HG02981 (cell line): ENCODE data around the gene IBA57.

Source experiments
- ATAC-seq: cut with Tn5 transposase; IDR thresholded peaks from one replicate; pipeline ENCODE4 v1.9.1; 2021; ENCODE audit warnings: mild to moderate bottlenecking, moderate library complexity; ENCODE audit not compliant: unreplicated experiment

The IBA57 gene

DNA sequence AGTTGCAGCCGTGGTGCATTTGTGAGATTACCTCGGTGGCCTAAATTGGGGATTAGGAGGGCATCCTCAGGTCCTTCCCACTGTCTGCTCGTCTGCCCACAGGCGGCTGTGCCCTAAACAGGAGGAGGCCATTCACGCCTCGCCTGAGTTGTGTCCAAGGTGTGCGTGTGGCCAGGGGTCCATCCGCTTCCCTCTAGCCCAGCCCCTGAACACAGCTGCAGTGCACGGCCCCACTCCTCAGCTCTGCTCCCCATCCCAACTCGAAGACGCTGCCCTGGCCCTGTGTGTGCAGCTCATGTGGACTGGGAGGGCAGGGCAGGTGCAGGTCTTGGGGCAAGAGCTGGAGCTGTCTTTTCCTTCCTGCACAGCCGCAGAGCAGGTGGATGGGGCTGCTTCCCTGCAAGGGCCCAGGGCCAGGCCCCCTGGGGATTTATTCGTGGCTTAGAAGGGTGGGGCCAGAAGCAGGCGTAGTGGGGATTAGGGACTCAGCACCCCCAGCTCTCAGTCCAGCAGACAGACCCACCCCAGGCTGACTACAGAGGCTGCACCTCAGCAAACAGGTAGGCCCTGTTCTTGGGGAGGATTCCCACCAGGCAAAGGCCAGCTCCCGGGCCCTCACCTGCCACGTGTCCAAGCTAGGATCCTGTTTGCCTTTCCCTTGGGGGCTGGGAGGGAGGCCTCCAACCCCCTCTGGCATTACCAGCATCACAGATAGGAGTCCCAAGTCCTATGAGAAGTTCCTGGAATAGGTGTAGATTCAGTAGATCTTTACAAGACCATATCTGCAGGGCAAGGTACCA is 21.2 kb upstream of the IBA57 start:
- ATAC-seq: no peak

DNA sequence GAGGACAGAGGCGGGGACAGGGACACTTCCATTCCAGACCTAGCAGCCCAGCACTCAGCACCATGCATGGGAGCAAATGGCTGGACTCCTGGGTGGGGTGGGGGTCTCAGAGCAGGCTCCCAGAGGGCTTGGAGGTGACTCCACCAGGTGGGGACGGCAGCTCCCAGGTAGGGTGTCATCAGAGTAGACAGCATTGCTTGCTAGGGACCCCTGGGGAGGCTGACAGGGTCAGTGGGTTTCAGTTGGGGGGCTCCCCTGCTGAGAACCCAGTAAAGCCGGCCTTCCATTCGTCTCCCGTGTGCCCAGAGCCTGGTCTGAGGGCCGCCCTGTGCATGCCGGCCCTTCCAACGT is 20.6 kb upstream of the IBA57 start:
- ATAC-seq: no peak

DNA sequence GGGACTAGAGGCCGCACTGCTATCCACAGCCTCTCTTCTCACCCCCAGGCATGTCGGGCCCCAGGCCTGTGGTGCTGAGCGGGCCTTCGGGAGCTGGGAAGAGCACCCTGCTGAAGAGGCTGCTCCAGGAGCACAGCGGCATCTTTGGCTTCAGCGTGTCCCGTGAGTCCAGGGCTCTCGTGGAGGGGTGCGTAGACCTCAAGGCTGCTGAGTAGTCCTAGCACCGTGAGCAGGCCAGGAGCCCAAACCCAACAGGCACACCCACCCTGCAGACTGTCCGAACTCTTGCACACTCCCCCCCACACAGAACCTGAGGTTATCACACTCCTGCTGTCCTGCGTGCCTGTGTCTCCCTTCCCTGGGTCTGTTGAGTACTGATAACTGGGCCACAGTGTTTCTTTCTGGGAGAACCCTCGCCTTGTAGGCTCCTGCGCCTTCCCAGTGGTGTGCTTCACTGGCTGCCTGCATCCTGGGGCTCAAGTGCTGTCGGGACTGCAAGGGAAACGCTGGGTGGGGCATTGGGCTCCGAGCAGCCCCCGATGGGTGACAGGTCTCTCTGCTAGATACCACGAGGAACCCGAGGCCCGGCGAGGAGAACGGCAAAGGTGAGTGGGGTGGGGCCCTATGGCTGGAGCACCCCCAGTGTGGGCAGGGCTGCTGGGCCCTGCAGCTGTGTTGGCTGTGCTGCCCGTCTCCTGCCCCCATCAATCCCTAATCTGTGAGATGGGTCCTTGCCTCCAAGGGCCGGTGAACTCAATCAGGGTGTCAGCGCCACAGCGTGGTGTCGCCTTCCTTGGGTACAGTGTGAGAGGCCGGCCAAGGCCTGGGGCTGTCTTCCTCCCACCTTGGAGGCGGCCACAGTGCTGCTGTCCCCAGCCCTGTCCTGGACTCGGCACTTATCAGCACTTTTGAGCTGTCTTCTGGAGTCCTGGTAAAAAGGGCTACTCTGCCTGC is 19.9 kb upstream of the IBA57 start:
- no peak for ATAC-seq

DNA sequence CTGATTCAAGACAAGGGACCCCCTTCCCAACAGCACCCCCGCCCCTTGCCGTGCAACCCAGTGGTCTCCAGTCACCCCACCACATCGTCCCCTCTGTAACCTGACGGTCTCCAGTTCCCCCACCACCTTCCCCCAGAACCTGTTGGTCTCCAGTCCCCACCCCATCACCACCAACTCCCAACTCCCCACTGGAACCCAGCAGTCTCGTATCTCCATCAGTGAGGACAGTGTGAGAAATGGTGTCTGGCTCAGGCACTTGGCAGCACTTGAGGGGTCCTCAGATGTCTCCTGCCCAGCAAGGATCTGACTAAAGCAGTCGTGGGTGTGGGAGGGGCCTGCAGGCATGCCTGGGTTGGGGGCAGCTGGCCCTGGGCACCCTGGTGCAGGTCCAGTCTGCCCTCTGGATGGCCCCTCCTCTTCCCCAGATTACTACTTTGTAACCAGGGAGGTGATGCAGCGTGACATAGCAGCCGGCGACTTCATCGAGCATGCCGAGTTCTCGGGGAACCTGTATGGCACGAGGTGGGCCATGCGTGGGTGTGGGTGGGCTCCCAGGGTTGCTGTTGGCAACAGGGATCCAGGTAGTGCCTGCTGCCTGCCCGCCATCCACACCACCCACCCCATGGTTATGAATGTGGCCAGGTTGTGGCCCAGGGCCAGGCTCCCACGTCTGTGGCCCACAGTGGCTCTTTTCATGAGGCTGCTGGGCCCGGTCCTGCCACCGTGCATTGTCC is 19.0 kb upstream of the IBA57 start:
- ATAC-seq: no peak

DNA sequence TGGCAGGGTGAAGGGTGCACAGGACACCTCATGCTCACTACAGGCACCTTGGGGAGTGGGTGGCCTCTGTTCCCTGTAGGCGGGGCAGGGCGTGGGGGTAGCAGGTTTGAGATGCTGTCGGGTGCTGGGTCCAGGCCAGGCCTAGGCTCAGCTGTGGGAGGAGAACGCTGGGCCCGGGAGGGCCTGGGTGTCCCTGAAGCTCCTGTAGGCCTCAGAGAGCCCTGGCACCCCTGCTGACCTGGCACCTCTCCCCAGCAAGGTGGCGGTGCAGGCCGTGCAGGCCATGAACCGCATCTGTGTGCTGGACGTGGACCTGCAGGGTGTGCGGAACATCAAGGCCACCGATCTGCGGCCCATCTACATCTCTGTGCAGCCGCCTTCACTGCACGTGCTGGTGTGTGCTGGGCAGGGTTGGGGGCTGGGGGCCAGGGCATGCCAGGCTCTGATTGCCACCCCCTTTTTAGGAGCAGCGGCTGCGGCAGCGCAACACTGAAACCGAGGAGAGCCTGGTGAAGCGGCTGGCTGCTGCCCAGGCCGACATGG is 18.4 kb upstream of the IBA57 start:
- no peak for ATAC-seq

DNA sequence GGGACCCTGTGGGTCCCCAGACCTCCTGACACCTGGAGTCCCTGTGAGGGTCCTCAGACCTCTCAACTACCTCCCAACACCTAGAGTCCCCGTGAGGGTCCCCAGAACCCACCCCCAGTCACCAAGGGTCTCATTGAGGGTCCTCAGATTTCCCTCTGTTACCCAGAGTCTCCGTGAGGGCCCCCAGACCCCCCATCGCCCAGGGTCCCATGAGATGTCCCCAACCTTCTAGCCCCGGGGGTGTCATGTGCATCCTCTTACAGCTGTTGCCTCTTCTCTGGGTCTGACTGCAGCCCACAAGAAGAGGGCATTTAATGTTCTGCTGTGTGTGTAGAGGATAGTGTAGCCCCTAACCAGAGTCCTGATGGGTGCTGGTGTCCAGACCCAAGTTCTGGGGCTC is 17.8 kb upstream of the IBA57 start:
- ATAC-seq: no peak

DNA sequence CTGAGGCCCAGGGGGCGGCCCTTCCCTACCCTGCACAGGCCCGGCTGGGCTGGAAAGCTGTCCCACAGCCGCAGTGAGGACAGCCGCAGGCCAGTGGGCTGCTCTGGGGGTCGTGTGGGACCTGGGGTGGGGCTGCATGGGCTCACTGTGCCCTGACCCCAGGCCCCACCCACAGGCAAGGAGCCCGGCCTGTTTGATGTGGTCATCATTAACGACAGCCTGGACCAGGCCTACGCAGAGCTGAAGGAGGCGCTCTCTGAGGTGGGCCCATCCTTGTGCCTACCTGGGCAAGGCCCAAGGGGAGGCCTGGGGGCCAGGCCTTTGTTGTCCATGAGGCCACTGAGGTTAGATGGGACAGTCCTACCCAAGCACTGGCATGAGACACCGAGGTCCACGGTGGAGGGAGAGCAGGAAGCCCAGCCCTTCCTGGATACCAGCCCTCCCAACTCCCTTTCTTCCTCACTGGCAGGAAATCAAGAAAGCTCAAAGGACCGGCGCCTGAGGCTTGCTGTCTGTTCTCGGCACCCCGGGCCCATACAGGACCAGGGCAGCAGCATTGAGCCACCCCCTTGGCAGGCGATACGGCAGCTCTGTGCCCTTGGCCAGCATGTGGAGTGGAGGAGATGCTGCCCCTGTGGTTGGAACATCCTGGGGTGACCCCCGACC is 17.3 kb upstream of the IBA57 start:
- no peak for ATAC-seq

DNA sequence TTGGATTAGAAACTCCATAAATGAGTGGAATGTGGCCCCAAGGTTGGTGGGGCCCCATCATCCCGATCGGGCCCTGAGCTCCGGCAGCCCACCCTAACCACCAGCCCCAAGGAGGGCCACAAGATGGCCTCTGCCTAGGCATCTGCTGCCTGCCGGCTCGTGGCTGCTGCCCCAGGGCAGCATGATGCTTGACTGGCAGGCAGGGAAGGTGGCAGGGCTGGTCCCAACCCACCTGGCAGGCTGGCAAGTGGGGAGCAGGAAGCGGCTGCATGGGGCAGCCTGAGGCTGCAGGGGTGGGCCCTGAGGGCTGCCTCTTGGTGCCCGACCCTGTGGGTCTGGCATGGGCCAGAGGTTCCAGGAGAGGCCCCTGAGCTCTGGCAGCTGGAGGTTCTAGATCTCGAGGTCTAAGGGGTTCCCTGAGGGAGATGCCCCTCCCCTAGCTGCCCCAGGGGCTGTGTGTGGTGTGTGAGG is 16.6 kb upstream of the IBA57 start:
- ATAC-seq: no peak

DNA sequence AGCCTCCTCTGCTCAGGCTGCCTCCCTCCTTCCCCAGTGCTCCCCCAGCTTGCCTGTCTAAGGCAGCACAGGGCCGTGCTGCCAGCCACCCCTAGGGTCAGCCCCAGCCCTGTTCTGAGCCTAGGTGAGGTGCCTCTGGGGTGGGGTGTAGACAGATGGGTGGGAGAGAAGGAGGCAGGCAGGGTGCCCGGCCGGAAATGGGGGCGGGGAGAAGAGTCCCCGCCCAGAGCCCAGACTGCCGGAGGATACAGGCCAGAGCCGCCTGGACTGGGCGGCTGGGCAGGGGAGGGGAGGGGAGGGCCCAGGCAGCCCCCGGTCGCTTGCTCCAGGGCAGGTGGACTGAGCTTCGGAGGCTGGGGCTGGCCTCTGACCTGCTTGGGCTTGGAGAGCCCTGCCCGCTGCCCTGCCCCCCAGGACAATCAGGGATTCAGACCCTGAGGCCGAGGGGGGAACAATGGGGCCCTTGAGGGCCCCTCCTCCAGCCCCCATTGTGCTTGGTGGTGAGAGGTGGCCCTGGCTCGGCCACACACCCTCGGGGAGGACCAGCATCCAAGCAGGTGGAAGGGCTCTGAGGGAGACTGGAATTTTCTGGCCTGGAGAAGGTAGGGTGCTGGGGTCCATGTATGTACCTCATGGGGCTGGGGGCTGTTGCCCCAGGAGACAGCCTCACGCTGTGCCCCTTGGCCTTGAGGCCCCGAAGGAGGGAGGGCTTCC is 16.0 kb upstream of the IBA57 start, which contains the start of gene GJC2:
Gene GJC2, plus strand, starts transcription at position 525 of the 714 bp plus-strand sequence. CDS start 7,829 bp downstream, outside the sequence.
- no peak for ATAC-seq

DNA sequence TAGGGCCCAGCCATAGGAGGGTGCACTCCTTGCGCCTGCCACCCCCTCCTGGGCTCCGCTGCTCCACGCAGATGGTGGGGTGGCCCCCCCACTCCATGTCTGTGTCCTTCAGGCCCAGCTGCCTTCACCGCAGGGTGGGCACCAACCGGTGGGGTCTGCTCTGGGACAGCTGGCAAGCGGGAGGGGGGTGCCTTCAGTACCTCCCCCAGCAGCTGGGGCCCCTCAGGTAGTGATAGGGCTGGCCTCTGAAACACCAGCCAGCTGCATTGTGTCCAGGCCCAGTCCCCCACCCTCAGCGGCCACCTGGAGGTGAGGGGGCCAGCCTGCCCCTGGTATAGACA is 15.5 kb upstream of the IBA57 start:
- ATAC-seq: no peak

DNA sequence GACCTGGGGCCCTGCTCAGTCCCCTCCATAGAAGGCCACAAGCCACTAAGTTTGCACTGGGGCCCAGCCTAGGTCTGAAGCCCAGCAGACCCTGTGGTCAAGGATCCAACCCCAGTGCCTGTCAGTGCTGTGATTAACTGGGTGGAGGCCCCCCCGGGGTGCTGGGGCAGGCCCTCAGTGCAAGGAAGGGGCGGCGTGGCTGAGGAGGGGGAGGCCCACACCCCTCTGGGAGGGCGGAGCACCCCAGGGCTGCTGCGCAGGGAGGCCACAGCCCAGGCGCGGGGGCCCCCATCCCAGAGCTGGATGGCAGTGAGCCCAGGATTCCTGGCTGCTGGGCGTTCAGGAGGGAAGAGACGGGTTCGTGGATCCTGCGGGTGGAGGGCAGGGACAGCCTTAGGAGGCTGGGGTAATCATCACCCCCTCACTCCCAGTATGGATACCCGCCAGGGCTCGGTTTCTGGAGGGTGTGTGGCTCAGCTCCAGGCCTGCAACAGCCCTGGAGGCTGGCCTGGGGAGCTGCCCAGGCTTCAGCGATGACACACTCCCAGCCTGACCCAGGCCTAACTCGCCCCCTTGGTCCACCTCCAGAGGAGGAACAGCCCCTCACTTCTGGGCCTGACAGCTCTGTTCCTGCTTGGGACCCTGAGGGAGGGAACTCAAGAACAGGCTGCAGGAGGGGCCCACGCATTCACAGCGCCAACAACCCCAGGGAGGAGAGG is 15.0 kb upstream of the IBA57 start:
- ATAC-seq: no peak

DNA sequence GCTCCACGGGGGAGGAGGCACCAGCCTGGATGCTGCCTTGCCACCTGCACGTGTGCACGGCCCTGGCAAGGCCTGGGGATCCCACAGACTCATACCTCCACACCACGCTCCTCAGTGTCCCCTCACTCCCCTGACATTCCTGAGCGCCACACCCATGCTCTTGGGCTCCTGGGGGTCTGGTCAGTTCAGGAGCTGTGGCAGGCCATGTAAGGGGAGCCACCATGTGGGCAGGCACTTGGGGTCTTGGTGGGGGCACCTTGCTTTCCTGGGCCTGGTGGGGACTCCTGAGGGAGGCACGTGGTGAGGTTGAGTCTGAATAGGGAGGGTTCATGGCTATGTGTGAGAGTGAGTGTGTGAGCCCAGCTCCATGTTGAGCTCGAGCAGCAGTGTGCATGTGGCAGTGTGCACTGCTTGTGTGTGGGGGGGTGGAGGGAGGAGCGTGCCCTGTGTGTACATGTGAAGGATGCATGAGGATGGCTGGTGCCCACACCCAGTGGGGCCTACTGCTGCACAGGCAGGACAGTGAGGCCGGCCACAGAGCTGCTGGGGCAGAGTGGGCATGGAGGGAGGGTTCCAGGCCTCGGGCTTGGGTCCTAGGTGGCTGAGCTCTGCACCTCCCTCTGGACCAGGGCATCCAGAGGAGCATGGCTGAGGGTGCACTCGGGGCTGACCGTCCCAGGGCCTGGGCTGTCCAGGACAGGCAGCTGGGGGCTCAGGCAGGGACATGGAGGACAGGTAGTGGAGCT is 14.3 kb upstream of the IBA57 start:
- no peak for ATAC-seq

DNA sequence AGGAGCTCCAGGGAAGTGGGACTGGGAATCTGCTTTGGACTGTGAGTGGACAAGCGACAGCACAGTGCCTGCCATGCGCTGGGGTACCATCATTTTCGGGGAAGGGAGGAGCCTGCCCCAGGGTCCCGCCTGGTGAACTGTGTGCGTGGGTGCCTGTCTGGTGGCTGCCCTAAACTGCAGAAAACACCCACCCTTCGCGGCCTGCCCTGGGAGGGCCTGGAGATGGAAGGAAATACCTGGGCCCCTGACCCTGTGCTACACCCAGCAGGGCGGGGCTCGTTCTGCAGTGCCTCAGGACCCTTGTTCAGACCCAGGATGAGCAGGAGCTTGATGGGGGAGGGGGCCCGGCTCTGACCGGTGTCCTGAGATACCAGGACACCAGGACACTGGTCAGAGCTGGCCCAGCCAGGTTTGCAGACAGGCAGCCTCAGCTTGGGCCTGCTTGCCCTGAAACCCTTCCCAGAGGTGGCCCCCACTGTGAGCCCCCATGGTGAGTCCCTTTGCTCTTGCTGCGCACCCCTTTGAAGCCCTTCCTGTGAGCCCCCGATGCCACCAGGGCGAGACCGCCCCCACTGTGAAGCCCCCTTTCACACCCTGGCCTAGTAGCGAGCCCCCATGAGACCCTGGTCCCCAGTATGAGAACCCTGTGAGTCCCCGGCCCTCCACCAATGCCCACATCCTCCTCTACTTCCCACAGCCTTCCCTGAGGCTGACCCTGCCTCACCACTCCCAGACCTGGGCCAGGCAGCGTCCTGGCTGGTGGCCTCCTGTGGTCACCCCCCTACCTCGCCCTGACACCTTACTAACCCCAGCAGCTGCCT is 13.3 kb upstream of the IBA57 start:
- ATAC-seq: no peak

DNA sequence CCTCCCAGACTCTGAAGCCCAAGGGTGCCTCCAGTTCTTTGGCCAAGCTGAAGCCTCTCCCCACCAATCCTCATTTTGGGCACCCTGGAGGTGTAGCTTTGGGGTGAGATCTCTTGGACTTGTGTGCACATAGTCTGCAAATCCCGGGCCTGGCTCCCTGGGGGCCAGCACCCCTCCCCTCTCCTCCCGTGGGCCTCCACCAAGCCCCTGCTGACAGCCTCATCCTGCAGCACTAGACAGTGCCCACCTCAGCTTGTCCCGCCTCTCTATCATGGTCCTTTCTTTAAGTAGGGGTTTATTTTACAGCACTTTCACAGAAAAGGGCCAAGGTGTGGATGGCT is 12.7 kb upstream of the IBA57 start:
- no peak for ATAC-seq

DNA sequence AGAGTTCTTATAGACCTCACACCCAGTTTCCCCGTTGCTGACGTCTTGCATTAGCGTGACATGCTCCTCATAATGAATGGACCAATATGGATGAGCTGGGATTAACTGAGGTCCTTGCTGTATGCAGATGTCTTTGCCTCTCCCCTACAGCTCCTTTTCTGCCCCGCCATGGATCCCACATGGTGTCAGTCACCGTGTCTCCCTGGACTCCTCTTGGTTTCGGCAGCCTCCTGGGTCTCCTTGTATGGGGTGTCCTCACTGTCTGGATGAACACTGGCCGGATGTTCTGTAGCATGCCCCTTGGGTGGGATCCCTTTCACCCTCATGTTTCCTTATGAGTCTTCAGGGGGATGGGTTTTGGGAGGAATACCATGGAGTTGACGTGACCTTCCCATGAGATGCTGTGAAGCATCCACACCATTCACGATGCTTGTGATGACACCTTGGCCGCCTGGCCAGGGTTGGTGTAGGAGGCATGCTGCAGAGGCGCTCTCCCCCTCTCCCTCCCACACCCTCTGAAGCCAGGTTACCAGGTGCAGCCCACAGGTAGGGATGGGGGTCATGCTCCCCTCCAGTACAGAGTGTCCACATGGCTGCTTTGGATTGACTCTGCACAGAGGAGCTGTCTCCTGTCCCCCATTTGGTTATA is 11.5 kb upstream of the IBA57 start:
- ATAC-seq: no peak

DNA sequence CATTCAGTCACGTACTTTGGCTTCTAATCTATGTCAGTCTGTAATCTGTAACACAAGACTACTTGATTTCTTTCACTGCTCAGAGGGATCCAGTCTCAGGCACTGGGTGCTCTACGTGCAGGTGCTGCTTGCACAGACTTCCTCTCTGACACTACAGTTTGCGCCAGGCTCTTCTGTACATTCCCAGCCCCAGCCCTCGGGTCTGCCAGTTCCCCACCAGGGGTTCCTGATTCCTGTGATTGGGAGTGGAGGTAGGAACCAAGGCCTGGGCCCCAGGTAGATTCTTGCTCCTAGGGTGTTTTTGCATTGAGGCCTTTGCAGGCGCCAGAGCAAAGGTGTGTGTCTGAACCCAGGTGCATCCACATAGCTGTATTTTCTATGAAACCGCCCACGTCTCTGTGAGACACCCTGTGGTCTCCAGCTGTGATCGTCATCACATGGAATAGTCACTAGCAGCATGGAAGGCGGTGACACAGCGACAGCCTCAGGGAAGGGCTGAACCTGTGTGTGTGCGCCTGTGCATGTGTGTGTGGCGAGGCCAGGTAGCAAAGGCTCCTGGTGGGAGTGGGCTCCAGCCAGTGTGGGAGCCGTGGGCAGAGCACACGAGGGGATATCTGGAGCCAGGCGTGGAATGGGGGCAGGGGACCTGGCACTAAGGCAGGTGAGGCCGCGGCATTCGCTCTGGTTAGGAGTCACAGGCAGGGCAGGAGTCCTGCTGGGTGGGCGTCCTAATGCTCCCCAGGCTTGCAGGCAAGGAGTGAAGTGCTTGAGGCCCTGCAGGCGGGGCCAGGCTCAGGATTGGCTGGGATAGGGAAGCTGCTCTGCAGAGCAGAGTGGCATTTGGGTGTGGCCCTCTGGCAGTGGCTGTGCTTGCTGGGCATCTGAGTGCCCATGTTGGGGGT is 10.7 kb upstream of the IBA57 start:
- ATAC-seq: no peak
